Measurements from ENCODE around the gene CT45A1.
"Not testable (repeated sequence)": the region's sequence is repeated elsewhere in the genome, so short reads cannot be mapped to it uniquely, and the experiment has no call there.

CT45A1 gene

GRCh38 chrX:135713183-135713689, at the start of gene CT45A1:
TSS of gene CT45A1 (plus strand) at chrX:135713639. CDS start at chrX:135718941, 5,302 bp downstream.
- DNase-seq, result not testable (repeated sequence)

GRCh38 chrX:135672979-135673378, 40.5 kb upstream of the CT45A1 start:
- DNase-seq, result not testable (repeated sequence)

- peak; percentile 0 for DNase-seq
These were observed 25.3 kb upstream of the CT45A1 start for GRCh38 chrX:135688137-135688536.

- DNase-seq, result no peak
These were observed 18.0 kb upstream of the CT45A1 start for GRCh38 chrX:135695471-135695870.

- no peak for DNase-seq
These were observed 15.8 kb upstream of the CT45A1 start for GRCh38 chrX:135697601-135698000.

DNA sequence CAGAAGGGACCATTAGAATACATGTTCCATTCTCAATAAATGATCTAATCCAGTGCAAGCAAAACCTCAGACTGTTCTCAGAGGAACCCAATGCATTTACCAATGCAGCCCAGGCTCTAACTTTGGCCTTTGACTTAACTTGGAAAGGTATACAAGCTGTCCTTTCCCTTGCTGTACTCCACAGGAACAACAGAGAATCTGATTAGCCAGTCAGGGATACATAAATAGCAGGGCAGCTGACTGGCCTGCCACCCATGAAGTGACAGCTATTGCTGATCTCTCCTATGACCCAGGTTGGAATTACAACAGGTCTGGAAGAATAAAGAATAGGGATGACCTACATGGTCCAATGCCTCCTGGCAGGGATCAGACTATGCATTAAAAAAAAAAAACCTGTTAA, 14.5 kb upstream of the CT45A1 start:
- DNase-seq, result no peak

GRCh38 chrX:135707880-135708279, 5.6 kb upstream of the CT45A1 start:
- DNase-seq, result peak; percentile 24

DNA sequence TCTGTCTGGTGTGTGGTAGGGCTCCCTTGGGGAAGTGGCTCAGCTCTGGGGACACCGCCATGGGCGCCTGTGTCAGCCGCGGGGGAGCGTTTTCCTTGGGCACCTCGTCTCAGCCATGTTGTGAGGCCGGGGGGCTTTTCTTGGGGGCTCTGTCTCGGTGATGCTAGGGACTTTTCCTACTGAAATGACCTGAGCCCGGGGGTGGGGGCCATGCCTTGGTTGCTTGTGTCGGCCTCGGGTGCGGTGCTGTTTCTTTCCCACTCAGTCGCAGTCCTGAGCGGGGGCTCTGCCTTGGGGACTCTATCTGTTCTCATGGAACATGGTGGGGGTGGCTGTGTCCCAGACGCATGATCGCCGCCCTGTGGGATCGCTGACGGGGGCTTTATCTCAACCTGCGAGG, 356 bp downstream of the CT45A1 start:
- DNase-seq, result no peak

- not testable (repeated sequence) for DNase-seq
These were observed 21.2 kb downstream of the CT45A1 start for GRCh38 chrX:135734666-135735065.

DNA sequence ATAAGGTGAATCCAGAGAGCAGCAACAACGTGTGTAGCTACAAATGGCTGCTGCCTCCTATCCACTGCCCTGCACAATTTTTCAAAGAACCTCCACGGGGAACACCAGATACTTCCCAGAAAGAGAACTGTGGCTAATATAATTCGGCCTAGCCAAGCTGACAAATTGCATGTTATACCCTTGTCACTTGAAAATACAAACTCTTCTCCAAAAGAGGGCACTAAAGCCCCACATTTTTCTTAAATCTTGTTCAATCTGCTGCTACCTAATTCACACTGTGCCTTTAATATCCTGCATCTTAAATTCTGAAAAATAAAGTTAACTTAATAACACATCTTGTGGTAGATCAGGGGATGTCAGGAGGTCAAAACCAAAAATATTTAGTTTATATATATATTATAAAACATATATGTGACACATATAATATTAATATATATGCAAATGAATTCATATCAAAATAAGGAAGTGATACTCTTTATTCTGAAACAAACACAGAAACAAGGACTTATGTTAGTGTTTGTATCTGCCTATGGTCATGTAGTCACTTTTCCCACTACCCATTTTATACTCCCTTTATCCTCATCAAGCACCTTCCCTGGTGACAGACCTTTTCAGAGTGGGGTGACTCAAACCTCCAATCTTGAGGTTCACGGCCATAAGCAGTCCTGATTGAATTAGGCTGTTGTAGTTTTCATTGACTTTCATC, 24.1 kb downstream of the CT45A1 start:
- peak; percentile 18 for DNase-seq

GRCh38 chrX:135740681-135741149, 27.3 kb downstream of the CT45A1 start:
- DNase-seq, result peak; percentile 29

DNA sequence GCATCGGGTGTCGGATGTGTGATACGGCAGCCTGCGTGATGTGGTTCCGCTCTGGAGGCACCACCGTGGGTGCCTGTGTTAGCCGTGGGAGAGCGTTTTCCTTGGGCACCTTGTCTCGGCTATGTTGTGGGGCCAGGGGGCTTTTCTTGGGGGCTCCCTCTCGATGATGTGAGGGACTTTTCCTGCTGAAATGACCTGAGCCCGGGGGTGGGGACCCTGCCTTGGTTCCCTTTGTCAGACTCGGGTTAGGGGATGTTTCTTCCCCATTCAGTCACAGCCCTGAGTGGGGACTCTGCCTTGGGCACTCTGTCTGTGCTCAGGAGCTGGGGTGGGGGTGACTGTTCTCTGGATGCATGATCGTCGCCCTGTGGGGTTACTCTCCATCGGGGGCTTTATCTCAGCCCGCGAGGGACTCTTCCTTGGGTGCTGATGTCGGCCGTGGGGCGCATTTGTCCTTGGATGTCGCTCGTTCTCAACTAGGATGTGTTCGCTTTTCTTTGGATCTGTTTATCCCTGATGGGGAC, 27.8 kb downstream of the CT45A1 start:
- DNase-seq, result no peak

DNA sequence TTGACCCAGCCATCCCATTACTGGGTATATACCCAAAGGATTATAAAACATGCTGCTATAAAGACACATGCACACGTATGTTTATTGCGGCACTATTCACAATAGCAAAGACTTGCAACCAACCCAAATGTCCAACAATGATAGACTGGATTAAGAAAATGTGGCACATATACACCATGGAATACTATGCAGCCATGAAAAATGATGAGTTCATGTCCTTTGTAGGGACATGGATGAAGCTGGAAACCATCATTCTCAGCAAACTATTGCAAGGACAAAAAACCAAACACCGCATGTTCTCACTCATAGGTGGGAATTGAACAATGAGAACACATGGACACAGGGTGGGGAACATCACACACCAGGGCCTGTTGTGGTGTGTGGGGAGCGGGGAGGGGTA, 31.3 kb downstream of the CT45A1 start:
- not testable (repeated sequence) for DNase-seq

GRCh38 chrX:135768091-135768490, 54.7 kb downstream of the CT45A1 start, which contains the start of gene CT45A3:
TSS of gene CT45A3 (minus strand) at chrX:135768191. CDS start at chrX:135764444, 3,747 bp downstream.
- not testable (repeated sequence) for DNase-seq
